ENCODE data around the gene VSIG4.
"Not testable (repeated sequence)": the region's sequence is repeated elsewhere in the genome, so short reads cannot be mapped to it uniquely, and the experiment has no call there.

VSIG4 gene

DNA sequence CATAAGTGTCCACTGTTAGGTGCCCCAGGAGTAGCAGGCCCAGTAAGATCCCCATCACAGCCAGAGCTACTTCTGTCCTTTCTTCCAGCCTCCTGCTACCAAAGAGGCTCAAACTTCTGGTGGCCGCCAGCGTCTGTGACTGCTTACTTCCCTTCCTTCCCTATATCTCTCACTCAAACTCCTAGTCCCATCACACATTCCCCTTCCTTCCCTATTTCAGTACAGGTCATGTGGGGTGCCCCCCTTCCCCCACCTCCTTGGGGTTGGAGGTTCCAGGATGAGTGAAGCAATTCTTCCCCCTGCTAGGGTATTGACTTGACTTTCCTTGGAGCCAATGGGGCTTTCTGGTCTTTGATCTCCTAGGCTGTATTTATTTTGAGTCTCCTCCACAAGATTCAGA lies at the start of gene VSIG4:
Gene VSIG4, minus strand, starts transcription at position 137 of the 400 bp plus-strand sequence. Its CDS starts 82 bp downstream, at position 55.
- DNase-seq (ENCODE audit: low read depth), result no peak

DNA sequence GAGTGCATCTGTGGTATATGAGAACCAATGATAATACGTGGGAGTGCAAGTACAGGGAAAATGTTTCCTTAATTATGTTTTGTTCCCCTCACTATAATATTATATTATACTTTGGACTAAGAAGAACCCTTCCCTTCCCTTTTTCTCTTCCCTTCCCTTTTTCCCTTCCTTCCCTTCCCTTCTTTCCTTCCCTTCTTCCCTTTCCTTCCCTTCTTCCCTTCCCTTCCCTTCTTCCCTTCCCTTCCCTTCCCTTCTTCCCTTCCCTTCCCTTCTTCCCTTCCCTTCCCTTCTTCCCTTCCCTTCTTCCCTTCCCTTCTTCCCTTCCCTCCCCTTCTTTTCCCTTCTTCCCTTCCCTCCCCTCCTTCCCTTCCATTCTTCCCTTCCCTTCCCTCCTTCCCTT lies 36.9 kb upstream of the VSIG4 start:
- DNase-seq (ENCODE audit: low read depth), result no peak

- DNase-seq (ENCODE audit: low read depth), result peak; percentile 12
Measured at GRCh38 chrX:66074920-66075879, 35.3 kb upstream of the VSIG4 start.

DNA sequence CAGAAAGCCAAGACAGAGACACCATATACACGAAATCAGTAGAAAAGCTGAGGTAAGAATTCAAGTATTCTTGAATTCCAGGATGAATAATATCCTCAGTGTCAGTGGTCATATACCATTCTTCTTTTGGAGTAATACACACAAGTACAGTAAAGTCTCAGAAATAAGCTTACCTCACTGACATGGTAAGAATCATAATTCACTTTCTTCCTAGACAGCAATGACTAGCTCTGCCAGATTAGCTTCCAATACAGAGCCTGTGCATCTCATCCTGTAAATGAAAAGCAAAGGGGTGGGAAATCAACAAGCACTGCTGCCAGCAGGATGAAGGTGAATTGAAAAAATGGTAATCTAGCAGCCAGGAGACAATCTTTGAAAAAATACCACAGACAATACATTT lies 31.2 kb upstream of the VSIG4 start:
- DNase-seq (ENCODE audit: low read depth), result no peak

- no peak for DNase-seq (ENCODE audit: low read depth)
Measured at GRCh38 chrX:66064261-66064660, 24.4 kb upstream of the VSIG4 start.

DNA sequence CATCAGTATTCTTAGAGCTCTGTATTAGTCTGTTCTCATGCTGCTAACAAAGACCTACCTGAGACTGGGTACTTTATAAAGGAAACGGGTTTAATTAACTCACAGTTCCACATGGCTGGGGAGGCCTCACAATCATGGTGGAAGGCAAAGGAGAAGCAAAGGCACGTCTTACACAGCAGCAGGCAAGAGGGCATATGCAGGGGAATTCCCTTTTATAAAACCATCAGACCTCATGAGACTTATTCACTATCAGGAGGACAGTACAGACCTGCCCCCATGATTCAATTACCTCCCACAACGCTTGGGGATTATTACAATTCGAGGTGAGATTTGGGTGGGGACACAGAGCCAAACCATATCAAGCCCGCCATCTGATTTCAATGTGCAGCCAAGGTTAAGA lies 17.1 kb upstream of the VSIG4 start:
- not testable (repeated sequence) for DNase-seq (ENCODE audit: low read depth)

DNA sequence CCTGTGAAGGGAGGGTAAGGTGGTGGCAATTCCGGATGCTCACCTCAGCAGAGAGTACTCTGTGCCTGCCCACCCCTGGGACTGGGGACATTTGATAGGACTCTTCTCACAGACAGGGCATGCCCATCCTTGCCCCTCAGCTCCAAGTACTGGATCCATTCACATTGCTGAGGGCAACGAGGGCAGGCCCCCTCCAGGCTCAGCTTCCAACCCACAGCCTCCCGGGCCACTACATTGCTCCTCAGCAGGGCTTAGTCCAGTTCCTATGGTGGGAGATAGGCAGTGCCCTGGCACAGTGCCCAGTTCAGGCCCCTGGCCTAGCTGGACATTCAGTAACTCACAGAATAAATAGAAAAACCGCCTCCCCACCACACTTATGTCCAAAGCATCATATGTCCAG lies 15.1 kb upstream of the VSIG4 start:
- no peak for DNase-seq (ENCODE audit: low read depth)

GRCh38 chrX:66053414-66053813 lies 13.5 kb upstream of the VSIG4 start:
- no peak for DNase-seq (ENCODE audit: low read depth)

DNA sequence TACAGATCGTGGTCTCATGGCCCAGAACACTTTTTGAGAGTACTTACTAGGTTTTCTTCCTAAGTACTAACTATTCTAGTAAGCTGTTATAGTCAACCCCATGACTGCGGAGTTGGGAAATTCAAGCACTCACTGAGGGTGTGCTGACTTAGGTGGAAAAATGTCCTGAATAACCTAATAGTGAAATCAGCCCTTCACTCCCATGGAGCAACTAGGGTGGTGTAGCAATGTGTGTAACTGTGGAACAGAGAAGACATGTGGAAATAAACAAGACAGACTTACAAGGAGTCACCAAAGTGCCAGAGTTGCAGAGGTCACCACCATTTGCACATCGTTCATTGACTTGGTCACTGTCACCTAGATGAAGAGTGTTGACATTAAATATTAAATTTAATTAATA lies 12.1 kb upstream of the VSIG4 start:
- no peak for DNase-seq (ENCODE audit: low read depth)

- DNase-seq (ENCODE audit: low read depth), result no peak
Measured at GRCh38 chrX:66050140-66050569, 10.3 kb upstream of the VSIG4 start.

GRCh38 chrX:66049056-66049455 lies 9.2 kb upstream of the VSIG4 start:
- no peak for DNase-seq (ENCODE audit: low read depth)

DNA sequence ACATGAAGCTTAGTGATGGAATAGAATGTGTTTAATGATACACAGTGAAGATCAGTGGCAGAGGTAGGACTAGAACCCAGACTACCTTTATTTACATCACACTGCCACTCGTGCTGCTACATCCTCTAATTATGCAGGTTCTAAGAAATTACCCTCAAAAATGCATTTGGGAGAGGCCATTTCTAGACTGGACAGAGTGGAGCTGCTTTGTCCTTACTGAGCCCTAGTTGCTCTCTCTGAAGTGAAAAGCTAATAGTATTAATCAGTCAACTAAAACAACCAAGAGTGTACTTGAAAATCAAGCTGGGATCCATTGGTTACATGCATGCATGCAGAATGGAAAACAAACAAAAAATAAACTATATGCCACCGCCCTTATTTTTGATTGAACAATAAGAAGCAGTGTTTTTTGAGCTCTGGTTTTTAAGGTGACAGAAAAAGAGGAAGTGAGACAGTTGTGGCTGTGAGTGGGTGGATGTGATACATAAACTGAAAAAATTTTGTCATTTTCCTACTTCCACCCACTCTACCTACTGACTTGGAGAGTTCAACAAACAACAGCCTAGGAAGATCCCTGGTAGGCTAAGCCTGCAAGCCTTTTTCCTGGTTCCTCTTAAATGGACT lies 6.8 kb upstream of the VSIG4 start:
- peak; percentile 12 for DNase-seq (ENCODE audit: low read depth)

DNA sequence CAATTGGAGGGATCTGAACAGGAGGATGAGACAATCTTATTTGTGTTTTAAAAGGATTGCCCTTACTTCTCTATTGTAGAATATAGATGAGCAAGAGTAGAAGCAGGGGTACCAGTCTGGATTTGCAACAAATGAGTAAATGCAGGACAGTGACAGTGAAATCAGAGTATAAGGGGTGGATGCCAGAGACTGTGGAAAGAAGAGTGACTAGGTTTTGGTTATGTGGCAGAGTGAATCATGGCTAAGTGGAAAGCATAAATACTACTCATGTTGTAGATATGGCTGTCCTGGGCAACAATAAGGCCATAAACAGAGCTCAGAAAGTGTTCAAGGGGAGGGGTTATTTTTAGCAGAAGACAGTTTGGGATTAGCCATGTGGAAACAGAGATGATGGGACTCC lies 6.0 kb upstream of the VSIG4 start:
- DNase-seq (ENCODE audit: low read depth), result no peak

- DNase-seq (ENCODE audit: low read depth), result no peak
Measured at GRCh38 chrX:66043584-66043983, 3.7 kb upstream of the VSIG4 start.

GRCh38 chrX:66042307-66043077 lies 2.6 kb upstream of the VSIG4 start:
- DNase-seq (ENCODE audit: low read depth), result no peak

DNA sequence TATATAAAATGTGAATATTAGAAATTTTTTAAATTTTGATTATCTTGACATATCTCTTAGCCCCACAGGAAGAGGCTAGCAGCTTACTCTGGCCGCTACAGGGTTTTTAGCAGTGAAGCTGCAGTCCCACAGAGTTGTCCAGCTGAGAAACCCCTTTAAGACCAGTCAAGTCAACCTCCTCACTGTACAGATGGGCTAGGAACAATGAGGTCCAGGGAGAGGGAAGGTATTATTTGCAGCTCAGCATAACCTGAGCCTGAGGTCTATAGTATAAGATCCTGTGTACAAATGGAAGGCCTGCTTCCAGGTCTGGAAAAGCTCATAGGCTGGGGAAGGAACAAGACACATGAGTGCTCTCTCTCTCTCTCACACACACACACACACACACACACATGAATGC lies 1.8 kb downstream of the VSIG4 start:
- no peak for DNase-seq (ENCODE audit: low read depth)

- no peak for DNase-seq (ENCODE audit: low read depth)
Measured at GRCh38 chrX:66036231-66036630, 3.6 kb downstream of the VSIG4 start.

DNA sequence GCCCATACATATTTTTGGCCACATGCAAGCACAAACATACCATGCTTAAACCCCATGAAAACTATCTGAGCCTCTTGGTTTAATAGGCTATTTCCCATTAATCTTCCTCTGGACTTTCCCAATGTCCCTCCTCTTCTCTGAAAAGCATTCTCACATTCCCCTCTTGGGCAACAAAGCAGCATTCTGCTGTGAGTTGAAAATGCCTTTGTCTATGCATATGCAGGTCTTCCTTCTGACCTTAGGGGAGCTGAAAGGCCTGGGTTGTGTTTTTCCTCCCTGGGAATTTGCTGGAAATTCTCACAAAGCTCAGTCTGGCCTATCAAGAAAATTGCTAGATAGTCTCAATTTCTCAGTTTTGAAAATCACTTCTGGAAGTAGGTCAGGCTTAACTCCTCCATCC lies 4.2 kb downstream of the VSIG4 start:
- DNase-seq (ENCODE audit: low read depth), result no peak

DNA sequence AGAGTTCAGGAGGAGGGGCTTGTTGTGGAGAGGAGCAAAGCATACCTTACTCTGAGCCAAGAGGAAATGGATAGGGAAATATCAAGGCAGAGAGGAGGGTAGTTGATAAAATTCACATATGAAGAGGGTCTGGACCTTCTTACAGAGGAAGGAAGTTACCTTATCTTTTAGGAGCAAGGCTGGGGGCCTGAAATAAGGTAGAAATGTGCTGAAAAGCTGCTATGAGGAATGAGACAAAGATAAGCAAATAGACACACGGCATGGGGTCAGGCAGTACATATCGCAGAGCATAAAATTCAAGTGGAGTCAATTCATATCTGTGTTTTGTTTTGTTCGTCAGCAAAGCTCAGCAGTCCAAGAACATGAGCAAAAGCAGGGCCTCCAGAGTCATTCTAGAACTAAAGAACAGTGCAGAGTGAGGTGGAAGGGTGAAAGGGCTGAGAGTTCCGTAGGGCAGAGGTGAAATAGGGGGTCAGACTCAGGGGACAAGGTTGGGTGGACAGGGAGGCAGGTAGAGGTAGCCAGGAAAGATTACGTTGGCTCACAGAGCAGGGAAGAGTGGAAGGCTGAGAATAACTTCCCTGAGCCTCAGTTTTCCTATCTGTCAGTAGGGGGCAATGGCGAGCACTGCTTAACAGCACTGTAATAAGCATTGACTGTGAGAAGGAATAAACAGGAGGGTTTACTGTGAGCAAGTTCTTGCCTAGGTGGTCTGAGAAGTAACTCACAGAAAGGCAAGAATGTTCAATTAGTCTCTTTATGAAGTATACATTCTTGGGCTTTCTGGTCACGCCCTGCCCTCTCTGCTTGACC lies 9.2 kb downstream of the VSIG4 start:
- no peak for DNase-seq (ENCODE audit: low read depth)

DNA sequence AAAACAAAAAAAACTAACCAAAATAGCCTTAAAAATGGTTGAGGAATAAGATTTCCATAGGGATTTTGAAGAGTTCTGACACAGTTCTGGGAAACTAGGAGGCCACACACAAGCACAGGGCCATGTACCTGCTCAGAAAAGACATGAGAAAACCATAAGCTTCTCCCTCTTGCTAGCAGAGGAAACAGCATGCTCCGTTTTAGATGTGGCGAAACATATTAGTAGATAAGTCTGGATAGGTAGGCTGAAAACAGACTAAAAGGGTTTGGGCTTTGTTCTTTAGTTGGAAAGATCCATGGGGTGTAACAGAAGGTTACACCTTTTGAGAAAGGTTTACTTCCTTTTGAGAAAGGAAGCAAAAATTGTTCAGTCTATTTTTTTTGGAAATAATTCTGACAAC lies 10.9 kb downstream of the VSIG4 start:
- no peak for DNase-seq (ENCODE audit: low read depth)

DNA sequence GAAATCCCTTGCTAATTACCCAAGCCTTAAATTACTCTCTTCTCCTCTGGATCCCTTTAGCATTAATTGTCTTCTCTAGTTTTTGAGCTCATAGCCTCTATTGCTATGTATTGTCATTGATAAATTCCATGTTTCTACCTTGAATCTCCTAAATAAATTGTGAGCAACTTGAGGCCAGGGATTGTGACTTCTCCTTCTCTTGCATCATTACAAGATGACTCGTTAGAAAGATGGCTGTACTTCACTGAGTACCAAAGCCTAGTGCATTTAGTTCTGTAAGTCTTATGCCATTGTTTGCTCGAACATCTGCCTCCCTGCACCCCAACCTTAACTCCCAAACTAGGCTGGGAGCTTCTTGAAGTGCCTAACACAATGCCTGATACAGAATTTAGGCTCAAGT lies 15.3 kb downstream of the VSIG4 start:
- no peak for DNase-seq (ENCODE audit: low read depth)

DNA sequence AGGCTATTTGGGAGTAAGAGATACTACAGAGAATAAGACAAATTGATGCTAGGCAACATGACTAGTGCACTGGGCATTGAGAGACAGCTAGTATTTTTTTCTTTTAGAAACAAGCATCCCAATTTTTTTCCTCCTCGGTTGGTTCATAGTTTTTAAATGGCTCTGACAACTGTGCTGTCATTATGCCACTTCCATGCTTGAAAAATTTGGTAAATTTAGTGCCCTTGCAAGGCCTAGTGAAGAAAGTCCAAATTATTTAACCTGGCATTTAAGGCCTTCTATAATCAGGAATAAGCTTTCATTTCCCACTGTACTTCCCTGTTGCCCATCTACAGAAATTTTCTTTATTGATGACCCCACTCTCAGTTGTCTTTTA lies 15.8 kb downstream of the VSIG4 start:
- no peak for DNase-seq (ENCODE audit: low read depth)

All from activated gamma-delta T cell treated with anti-CD3 and anti-CD28 coated beads, Interleukin-2, amount 50 U/mL, for 16 hours (primary cell).